SK-N-SH treated with all-trans-retinoic acid at 6 μM for 48 hours (cell line): ENCODE measurements around the gene FAM227A.

Experiments
- CSDC2 ChIP-seq: fragments of 250-450 bp; sonication (Bioruptor Pico); IDR thresholded peaks from 2 replicates; pipeline ENCODE4 v1.5.0; 2020; ENCODE audit warnings: mild to moderate bottlenecking, moderate library complexity
- ZFP30 ChIP-seq: fragments of 450-650 bp; formaldehyde crosslinking; IDR thresholded peaks from 2 replicates; pipeline ENCODE4 v1.5.0; 2022; ENCODE audit warnings: mild to moderate bottlenecking, moderate library complexity
- ZNF565 ChIP-seq: fragments of 450-650 bp; formaldehyde crosslinking; conservative IDR thresholded peaks from 2 replicates; pipeline ENCODE4 v1.5.0; 2020; ENCODE audit warnings: low read depth, mild to moderate bottlenecking, moderate library complexity
- TF ChIP-seq, protein P1 (sequence below): fragments of 250-450 bp; sonication (Bioruptor Pico); IDR thresholded peaks from 2 replicates; pipeline ENCODE4 v1.8.0; 2020; ENCODE audit warnings: mild to moderate bottlenecking, moderate library complexity, borderline replicate concordance

DNA sequence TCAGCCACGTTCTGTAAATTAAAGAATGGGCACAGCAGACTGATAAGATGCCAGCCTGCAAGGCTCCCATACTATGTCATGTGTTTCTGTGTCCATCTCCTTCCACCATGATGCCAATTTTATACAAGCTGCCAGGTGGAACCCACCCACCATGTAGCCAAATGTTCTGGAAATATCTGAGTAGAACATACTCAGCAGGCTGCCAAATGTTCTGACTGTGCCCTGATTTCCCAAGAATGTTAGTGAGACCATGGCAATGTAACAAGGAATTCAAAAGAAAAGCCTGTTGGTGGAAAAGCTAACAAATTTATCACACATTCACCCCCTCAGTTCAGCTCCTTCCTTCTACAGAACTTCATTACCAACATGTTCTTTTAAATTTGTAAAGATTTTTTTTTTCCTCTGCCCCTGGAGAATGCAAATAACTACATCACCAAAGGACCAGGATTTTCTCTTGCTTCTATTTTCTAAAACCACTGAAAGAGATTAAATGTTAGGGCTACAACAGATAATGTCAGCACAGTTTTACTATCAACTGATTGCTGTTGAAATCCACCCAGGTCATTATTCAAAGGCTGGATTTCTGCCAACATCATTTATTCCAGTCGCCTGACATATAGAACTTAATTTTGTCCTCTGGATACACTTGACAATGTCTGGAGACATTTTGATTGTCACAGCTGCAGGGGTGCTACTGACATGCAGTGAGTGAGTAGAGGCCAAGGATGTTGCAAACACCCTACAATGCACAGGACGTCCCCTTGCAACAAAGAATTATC, 89.3 kb downstream of the FAM227A start:
- no peak for TF ChIP-seq ZNF565 (CRISPR knock-in tag)
- TF ChIP-seq, protein P1, sequence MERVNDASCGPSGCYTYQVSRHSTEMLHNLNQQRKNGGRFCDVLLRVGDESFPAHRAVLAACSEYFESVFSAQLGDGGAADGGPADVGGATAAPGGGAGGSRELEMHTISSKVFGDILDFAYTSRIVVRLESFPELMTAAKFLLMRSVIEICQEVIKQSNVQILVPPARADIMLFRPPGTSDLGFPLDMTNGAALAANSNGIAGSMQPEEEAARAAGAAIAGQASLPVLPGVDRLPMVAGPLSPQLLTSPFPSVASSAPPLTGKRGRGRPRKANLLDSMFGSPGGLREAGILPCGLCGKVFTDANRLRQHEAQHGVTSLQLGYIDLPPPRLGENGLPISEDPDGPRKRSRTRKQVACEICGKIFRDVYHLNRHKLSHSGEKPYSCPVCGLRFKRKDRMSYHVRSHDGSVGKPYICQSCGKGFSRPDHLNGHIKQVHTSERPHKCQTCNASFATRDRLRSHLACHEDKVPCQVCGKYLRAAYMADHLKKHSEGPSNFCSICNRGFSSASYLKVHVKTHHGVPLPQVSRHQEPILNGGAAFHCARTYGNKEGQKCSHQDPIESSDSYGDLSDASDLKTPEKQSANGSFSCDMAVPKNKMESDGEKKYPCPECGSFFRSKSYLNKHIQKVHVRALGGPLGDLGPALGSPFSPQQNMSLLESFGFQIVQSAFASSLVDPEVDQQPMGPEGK (CRISPR knock-in tag), result no peak
- no peak for TF ChIP-seq ZFP30 (CRISPR knock-in tag)
- TF ChIP-seq CSDC2 (CRISPR knock-in tag), result no peak
